ENCODE results near the gene TAP2. TPM values are rescaled to one million over a fixed set of nuclear protein-coding genes. Genes with fewer than 3 reads are reported as not detected.

TAP2 gene
- total and polyA plus RNA-seq, 2 of the 13 experiments (the other 11 are each of a cell fraction or from before 2014, with no cell fraction given), result 10.3 to 17.6 TPM

DNA sequence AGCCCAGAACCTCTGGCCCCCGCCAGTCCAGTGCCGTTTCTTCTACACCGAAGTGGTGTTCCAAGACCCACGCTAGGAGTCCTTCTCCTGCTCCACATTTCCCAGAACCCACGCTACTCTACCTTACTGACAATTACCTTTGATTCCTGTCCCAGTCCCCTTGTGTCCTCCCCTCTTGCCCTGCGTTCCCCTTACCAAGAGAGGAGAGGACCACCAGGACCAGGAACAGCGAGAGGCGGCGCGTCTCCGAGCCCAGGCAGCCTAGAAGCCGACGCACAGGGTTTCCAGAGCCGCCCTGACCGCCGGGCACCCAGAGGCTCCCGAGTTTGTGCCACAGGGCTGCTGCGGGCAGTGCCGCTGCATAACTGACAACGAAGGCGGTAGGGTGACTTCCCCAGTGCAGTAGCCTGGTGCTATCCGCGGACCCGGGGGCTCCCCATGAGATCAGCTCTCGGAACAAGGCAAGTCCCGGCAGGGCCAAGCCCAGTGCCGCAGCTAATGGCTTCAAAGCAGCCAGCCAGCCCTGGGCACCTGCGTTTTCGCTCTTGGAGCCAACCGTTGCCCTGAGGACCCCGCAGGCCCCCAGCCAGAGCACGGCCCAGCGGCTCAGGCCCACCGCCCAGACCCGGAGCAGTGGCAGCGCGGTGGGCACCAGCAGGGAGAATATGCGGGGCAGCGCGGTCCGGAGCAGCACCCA is 14.5 kb upstream of the TAP2 start (continued):
- TF ChIP-seq, protein P1, sequence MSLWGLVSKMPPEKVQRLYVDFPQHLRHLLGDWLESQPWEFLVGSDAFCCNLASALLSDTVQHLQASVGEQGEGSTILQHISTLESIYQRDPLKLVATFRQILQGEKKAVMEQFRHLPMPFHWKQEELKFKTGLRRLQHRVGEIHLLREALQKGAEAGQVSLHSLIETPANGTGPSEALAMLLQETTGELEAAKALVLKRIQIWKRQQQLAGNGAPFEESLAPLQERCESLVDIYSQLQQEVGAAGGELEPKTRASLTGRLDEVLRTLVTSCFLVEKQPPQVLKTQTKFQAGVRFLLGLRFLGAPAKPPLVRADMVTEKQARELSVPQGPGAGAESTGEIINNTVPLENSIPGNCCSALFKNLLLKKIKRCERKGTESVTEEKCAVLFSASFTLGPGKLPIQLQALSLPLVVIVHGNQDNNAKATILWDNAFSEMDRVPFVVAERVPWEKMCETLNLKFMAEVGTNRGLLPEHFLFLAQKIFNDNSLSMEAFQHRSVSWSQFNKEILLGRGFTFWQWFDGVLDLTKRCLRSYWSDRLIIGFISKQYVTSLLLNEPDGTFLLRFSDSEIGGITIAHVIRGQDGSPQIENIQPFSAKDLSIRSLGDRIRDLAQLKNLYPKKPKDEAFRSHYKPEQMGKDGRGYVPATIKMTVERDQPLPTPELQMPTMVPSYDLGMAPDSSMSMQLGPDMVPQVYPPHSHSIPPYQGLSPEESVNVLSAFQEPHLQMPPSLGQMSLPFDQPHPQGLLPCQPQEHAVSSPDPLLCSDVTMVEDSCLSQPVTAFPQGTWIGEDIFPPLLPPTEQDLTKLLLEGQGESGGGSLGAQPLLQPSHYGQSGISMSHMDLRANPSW (CRISPR knock-in tag; IDR thresholded peaks at IDR 0.05; ENCODE audit: borderline replicate concordance), result no peak
- TF ChIP-seq SNRNP70 (IDR thresholded peaks at IDR 0.05; ENCODE audit: low read depth, low read length) (no peak), ZNF33A (CRISPR knock-in tag; IDR thresholded peaks at IDR 0.05; ENCODE audit: borderline replicate concordance) (no peak), AGO2 (optimal IDR thresholded peaks at IDR 0.05; ENCODE audit: low read depth, low read length) (no peak), NBN (conservative IDR thresholded peaks at IDR 0.05) (no peak), ZNF781 (CRISPR knock-in tag; IDR thresholded peaks at IDR 0.05; ENCODE audit: borderline replicate concordance, not compliant biosample characterization) (peak; percentile 73), ZNF501 (CRISPR knock-in tag; IDR thresholded peaks at IDR 0.05) (peak; percentile 63), ZC3H13 (CRISPR knock-in tag; IDR thresholded peaks at IDR 0.05) (no peak), JUNB (CRISPR knock-in tag; IDR thresholded peaks at IDR 0.05; ENCODE audit: borderline replicate concordance) (no peak), ZBTB3 (CRISPR knock-in tag; IDR thresholded peaks at IDR 0.05; ENCODE audit: borderline replicate concordance, low read depth) (no peak), DNMT1 (CRISPR knock-in tag; IDR thresholded peaks at IDR 0.05) (no peak; the same call in 1 of the 2 replicates), FOXA3 (CRISPR knock-in tag; IDR thresholded peaks at IDR 0.05) (no peak), ZNF260 (CRISPR knock-in tag; IDR thresholded peaks at IDR 0.05; ENCODE audit: borderline replicate concordance, low read depth) (no peak), DR1 (CRISPR knock-in tag; IDR thresholded peaks at IDR 0.05) (peak; percentile 2; the same call in 1 of the 2 replicates), ARID3A (IDR thresholded peaks at IDR 0.05; ENCODE audit: low read depth, low read length) (no peak), ZSCAN21 (CRISPR knock-in tag; IDR thresholded peaks at IDR 0.05; ENCODE audit: borderline replicate concordance) (no peak), RFXANK (CRISPR knock-in tag; IDR thresholded peaks at IDR 0.05) (no peak)
- TF ChIP-seq, protein P2, sequence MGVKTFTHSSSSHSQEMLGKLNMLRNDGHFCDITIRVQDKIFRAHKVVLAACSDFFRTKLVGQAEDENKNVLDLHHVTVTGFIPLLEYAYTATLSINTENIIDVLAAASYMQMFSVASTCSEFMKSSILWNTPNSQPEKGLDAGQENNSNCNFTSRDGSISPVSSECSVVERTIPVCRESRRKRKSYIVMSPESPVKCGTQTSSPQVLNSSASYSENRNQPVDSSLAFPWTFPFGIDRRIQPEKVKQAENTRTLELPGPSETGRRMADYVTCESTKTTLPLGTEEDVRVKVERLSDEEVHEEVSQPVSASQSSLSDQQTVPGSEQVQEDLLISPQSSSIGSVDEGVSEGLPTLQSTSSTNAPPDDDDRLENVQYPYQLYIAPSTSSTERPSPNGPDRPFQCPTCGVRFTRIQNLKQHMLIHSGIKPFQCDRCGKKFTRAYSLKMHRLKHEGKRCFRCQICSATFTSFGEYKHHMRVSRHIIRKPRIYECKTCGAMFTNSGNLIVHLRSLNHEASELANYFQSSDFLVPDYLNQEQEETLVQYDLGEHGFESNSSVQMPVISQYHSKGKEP (CRISPR knock-in tag; IDR thresholded peaks at IDR 0.05), result 0 out of 2 replicates have a peak, but pooled peaks have one; percentile 44
- TF ChIP-seq, protein P3, sequence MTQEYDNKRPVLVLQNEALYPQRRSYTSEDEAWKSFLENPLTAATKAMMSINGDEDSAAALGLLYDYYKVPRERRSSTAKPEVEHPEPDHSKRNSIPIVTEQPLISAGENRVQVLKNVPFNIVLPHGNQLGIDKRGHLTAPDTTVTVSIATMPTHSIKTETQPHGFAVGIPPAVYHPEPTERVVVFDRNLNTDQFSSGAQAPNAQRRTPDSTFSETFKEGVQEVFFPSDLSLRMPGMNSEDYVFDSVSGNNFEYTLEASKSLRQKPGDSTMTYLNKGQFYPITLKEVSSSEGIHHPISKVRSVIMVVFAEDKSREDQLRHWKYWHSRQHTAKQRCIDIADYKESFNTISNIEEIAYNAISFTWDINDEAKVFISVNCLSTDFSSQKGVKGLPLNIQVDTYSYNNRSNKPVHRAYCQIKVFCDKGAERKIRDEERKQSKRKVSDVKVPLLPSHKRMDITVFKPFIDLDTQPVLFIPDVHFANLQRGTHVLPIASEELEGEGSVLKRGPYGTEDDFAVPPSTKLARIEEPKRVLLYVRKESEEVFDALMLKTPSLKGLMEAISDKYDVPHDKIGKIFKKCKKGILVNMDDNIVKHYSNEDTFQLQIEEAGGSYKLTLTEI (CRISPR knock-in tag; conservative IDR thresholded peaks at IDR 0.05), result no peak
